GM18499 (cell line): ENCODE results near the gene SYT11.

Experiments
- ATAC-seq: cut with Tn5 transposase; IDR thresholded peaks from one replicate; pipeline ENCODE4 v1.9.1; 2021; ENCODE audit warnings: moderate number of reproducible peaks; ENCODE audit not compliant: insufficient read depth, unreplicated experiment

SYT11 gene

DNA sequence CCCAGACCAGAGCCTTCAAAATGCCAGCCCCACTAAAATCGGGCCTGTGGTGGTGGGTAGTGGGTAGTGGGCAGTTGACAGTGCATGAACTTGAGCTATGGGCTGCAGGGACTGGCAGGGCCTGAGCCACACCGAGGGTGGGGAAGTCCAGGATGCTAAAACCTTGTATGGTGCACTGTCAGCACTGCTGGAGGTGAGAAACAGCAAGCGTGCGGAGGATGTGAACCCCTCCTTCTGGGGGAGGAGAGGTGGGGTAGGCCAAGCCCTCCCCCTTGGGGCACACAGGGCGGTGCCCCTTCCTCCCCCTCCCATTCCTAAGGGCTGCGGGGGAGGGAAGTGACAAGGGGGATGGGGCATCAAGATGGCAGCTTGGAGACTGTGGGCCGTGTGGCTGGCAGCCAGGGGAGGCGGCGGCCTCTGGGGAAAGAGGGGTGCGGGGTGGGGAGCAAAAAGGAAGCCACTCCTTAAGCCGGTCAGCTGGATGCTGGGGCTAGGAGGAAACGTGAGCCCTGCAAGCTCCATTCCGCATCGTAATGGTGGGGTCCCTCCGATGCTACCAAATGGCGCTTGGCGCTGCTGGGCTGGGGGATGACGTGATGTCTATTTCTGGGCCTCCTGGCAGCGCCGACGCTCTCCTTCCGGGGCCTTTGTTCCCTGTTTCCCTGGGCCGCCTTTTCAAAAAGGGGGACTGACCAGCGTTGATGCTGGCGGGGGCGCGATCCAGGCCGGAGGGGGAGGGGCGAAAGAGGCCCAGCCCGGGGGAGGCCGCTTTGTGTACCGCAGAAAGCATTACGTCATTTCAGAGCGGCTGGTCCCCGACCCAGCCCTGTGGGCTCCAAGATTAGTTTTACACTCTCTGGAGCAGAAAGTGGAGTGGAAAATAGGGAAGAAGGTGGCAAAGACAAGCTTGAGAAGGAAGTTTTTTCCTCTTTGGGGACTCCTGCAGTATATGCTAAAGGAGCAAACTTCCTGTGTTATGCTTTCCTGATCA is 809 bp downstream of the SYT11 start:
- no peak for ATAC-seq

DNA sequence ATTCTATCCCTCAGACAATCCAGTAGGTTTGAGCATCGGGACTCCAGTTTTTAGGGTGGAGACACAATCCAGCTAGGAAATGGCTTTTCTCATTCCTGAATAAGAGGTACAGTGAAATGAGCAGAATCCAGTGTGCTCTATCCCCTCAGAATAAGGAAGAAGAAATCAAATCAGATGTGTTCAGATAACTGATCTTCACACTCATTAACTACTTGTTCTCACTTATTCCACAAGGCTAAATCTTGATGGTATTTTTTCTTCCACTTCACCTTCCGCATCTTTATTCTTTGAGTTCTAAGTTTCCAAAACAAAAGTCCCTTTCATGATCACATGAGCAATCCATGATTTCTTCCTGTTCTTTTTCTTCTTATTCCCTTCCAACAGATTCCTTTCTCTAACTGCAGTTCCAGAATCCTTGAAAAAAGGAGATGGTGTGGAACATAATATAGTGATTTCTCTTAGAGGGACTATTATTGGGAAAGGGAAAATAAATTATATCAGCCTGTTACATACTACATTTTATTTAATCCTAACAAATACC is 1.7 kb downstream of the SYT11 start:
- no peak for ATAC-seq

DNA sequence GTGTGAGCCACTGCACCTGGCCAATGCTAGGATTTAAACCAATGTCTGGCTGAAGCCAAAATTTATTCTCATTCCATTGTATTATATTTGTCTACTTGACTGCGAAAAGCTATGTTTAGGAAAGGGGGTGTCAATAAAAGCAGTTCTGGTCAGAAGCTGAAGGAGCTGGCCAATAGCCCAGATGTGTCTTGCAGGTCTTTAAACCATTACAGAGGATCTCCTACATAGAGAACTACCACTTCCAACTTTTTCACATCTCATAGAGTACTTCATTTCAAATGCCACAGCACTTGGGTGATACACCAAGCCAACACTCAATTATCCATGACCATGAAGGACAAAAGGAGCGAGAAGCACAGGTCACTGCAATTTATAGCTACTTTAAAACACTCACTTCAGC is 2.5 kb downstream of the SYT11 start:
- ATAC-seq: no peak

DNA sequence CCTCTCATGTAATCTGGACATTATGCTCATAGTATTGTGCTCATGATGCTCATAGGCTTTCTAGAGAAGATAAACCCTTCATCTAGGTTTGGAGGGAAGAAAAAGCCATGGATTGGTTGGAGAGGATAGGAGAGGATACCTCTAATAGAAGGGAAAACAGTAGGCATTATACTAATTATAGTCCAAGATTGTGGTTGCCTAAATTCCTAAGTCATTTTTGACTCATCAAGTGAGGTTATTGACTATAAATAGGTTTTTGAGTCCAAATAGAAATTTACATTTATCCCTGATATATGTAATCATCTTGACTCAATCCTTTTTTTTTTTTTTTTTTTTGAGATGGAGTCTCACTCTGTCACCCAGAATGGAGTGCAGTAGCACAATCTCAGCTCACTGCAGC is 5.0 kb downstream of the SYT11 start:
- ATAC-seq: no peak

DNA sequence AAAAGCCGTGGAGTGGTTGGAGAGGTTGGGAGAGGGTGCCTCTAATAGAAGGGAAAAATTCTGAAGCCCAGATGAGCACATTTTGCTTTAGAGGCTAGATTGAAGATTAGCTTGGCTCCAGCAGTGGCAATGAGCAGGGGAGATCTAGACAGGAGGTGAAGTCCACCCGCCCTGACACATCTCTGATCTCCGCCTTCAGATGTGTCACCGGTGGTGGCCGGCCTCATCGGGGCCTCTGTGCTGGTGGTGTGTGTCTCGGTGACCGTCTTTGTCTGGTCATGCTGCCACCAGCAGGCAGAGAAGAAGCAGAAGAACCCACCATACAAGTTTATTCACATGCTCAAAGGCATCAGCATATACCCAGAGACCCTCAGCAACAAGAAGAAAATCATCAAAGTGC is 8.4 kb downstream of the SYT11 start:
- no peak for ATAC-seq

DNA sequence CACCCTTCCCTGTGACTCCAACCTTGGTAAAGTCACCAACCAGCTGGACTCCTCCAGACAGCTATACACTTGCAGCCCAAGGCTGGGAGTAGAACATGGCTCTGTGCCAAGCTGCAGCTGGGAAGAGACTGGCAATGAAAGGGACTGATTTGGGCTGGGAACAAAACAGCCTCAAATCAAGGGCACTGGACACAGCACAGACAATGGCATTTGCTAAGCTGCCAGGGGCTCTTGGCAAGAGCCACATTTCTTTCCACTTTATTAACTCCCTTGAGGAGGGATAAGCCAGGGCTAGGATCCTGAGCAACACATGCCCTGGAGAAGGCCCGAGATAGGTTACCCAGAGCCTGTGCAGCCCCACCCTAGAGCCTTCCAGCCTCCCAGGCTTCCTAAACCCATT is 12.0 kb downstream of the SYT11 start:
- no peak for ATAC-seq

DNA sequence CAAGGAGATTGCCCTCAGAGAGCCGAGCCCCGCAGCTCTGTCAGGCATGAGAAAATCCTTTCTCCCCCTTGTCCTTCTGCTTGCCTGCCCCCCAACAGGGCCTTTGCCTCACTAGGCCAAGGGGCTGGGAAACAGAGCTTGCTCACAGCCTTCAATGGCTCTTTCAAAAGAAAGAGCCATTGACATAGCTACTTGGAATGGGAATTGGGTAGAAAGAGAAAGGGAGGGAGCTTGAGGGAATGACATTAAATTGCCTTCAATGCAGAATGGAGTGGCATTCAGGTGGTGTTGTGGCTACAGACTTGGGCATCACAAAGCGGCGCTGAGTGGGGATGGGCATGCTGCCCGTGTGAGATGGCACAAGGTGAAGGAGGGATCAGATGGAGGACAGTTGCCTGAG is 13.2 kb downstream of the SYT11 start:
- ATAC-seq: no peak

DNA sequence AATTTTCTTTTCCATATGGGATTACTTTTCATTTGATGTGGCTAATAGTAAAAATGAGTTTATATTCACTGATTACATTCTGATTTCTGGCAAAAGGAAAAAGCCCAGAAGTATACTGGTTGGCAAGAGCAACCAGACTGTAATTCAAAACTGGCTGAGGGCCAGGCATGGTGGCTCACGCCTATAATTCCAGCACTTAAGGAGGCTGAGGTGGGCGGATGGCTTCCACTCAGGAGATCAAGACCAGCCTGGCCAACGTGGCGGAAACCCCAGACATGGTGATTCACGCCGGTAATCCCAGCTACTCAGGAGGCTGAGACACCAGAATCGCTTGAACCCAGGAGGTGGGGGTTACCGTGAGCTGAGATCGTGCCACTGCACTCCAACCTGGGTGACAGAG is 14.5 kb downstream of the SYT11 start:
- no peak for ATAC-seq

DNA sequence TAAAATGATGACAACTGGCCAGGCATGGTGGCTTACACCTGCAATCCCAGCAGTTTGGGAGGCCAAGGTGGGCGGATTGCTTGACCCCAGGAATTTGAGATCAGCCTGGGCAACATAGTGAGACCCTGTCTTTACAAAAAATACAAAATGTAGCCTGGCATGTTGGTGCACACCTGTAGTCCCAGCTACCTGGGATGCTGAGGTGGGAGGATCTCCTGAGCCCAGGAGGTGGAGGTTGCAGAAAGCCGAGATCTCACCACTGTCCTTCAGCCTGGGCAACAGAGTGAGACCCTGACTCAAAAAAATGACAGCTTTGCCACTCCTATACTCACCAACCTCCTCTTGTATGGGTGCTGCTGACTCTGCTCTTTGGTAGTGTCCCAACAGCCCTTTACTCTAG is 18.6 kb downstream of the SYT11 start:
- no peak for ATAC-seq

DNA sequence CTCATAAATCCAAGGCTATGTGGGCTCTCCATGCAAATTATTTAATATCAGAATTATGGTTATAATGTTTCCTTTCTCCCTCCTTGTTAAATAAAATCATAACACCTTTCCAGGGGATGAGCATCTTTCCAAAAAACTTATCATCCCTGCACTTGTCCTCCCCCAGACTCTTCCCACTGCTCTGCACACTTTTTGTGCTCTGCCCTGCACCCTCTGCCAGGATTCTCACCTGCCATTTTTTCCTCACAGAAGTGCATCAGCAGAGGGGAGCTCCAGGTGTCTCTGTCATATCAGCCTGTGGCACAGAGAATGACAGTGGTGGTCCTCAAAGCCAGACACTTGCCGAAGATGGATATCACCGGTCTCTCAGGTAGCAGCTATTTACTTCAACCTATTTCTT is 20.9 kb downstream of the SYT11 start:
- no peak for ATAC-seq

DNA sequence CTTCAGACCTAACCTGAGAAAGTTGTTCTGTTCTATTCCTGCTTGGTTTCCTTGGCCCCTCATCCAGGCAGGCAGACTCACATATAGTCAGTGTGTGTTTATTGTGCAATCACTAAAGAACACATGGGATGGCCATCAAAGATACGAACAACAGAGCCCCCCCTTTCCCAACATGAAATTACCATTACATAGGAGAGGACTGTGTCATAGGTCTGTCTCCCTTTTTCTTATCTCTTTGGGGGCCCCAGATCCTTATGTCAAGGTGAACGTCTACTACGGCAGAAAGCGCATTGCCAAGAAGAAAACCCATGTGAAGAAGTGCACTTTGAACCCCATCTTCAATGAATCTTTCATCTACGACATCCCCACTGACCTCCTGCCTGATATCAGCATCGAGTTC is 21.6 kb downstream of the SYT11 start:
- no peak for ATAC-seq

DNA sequence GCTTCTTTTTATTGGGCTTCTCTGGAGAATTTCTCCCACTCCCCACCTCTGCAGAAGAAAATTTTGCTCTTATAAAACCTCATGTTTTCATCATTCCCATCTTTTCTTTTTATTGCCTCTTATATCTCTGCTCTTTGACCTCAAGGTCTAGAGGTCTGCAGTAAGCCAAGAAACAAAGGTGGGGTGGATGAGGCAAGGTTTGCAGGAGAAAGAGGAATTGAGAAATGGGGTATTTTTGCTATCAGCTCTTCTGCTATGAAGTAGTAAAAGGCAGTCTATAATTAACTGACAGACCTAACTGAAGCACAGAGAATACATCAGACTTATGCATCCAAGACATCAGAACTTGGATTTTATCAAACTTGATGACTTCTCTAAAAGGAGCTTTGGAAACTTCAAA is 22.9 kb downstream of the SYT11 start:
- no peak for ATAC-seq

DNA sequence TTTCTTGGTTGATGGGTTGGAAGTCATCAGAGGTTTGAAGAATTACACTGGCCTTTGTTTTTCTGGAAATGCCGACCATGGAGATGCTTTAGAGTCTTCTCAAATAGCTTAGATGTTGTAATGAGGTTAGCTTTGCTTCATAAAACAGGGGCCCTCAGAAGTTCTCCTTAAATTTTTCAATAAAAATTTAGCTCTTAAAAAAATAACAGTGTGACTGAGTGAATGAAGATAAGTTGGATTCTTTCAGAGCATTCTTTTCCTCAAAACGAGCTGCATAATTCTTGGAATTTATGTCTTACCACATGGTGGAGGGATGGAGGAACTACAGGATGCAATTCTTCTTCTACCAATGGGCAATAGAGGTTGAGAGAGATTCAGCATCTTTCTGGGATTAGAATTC is 23.4 kb downstream of the SYT11 start:
- ATAC-seq: no peak

DNA sequence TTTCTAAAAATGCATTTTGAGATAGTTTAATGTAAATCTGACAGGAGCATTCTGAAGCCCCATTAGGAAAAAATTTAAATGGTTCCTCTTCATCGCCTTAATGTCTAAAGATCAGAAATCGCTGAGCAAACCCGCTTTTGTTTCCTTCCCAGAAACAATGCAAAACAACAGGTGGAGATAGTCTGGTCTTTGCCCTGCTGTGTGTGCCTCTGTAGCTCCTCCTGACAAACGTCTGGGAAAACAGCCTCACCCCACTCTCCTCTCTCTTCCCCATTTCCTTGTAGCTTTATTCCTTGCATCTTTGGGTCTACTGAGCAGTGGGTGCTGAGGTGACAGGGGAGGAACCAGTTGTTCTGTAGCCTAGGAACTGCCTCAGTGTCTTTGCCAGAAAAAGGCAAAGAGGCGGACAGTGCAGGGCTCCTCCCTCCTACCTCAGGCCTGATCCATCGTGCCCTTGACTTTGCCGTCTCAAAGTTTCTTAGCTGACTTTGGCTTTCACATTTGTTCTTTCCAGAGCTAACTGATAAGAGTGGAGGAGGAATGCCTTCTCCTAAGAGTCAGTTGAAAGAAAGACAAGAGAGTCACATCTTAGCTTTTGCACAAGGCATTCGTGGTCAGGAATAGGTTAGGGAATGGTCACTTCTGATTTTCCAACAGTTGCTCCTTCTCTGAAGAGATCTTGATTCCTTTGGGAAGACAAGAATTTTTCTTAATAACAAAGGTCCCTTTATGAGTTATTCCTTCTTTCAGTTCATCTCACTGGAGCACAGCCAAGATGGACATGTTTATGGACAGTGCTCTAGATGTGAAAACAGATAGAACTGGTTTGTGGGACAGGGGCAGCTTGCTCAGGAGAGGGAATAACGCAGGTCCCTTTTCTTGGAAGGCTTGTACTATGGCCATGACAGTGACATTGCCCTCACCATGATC is 24.9 kb downstream of the SYT11 start:
- no peak for ATAC-seq

DNA sequence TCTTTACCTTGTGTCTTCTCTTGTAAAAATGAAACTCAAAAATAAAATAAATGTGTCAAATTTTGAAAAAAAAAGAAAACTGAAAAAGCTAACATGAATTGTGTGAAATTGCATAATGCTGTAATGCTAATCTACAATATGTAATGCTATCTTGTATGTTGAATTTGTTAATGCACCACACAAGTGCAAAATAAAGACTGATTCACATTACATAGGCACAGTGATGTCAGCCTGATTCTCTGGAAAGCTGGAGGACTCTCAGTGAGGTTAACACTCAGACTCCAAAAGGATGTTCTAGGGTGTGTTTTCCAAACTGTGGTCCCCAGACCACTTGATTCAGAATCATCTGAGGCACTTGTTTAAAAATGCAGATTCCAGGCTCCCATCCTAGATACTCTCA is 25.6 kb downstream of the SYT11 start:
- no peak for ATAC-seq

DNA sequence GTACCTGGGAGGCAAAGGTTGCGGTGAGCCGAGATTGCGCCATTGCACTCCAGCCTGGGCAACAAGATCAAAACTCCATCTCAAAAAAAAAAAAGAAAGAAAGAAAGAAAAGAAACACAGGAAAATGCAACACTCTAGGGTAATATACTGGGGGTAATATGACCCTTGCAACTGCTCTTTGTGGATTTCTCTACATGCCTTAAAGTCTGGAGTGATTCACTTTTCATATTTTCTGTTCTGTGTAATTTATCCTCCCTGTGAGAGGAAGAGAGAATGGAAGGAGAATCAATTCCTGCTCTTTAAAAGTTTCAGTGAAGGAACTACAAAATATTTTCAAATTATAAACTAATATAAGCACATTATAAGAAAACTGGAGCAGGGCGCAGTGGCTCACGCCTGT is 29.1 kb downstream of the SYT11 start:
- no peak for ATAC-seq

DNA sequence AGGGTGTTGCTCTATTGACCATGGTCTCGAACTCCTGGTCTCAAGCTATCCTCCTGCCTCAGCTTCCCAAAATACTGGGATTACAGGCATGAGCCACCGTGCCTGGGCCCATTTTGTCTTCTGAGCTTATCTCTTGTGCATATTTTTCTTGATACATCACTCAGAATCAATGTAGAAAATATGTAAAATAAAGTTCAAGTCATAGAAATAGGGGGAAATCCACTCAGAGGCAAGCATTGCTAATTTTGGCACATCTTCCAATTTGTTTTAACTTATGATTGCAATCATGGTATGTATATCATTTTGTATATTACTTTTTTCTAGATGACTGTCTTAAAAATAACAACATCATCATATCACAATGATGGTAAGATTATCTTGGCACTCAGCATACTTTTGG is 30.2 kb downstream of the SYT11 start:
- ATAC-seq: no peak

DNA sequence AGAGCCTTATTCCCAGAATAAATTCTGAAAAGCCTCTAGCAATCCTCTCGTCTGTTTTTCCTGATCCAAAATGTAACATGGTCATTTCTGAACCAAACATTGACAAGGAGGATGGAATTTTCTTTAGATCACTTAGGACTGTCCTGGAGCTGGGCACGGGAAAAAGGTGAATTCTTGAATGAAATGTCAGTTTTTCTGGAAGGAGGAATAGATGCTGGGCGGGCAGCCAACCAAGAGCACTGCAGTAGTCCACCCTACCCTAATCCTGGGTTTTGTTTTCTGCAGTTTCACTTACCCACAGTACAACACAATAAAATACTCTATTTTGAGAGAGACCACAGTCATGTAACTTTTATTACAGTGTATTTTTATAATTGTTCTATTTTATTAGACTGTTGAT is 30.9 kb downstream of the SYT11 start:
- no peak for ATAC-seq

DNA sequence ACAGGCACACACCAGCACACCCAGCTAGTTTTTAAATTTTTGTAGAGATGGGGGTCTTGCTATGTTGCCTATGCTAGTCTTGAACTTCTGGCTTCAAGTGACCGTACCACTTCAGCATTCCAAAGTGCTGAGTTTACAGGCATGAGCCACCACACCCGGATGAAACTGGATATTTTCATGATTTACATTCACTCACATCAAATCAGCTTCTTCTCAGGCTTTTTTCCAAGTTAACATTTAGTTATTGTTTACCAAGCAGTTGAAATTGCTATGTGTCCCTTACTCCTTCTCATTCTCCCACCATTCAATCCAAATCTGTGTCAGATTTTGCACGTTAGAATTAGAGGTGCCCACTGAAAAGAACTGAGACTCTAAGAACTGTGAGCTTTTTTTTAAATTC is 33.4 kb downstream of the SYT11 start:
- no peak for ATAC-seq

DNA sequence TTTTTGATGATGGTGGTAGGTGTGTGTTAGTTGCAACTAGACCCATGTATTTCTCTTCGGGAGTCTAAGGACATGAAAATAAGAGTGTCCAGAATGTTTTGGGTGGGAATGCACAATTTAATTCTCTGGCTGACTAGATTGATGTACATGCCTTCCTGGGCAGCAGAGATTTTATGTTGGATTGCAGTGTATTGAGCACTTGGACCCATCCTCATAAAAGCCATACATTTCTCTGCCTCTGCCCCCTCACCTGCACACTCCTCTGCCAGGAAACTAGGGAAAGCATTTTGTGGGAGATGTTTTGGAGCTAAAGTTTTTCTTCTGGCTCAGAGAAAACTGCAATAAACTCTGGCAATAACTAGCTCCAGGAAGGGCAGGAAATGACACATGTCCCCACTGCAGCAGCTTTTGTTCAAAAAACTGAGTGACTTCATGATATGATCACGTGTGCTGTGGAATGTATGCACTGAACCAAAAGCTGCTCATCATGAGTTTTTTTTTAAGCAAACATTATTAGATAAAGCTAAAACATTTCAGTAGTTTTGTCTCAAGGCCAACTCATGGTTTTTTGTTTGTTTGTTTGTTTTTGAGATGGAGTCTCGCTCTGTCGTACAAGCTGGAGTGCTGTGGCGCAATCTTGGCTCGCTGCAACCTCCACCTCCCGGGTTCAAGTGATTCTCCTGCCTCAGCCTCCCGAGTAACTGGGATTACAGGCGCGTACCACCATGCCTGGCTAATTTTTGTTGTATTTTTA is 34.2 kb downstream of the SYT11 start:
- ATAC-seq: no peak
